Spleen (tissue), 11 donors: ENCODE data around the gene SFXN3. TPM values are rescaled to one million over a fixed set of nuclear protein-coding genes. Genes with fewer than 3 reads are reported as not detected.

ENCODE experiments used
- DNase-seq: peaks from one replicate; pipeline ENCODE4 v3.0.0-alpha.2; 2020
- H3K27ac ChIP-seq, 8 donors: fragments of 200-600 bp; sonication (generic) in 7 of 8; 1 replicate in 4 of 8; 2 replicates in 4 of 8; pipeline versions ENCODE4 v1.5.0 to v1.8.0; 2016 to 2021; ENCODE audit warnings: inconsistent platforms in 4 of 8, mild to moderate bottlenecking in 4 of 8, moderate library complexity in 1 of 8
- H3K27me3 ChIP-seq, 7 donors: fragments of 200-600 bp; sonication (generic) in 6 of 7; replicated peaks in 1 of 7; 1 replicate in 4 of 7; 2 replicates in 3 of 7; pipeline versions ENCODE4 v1.5.0 to v1.8.0; 2016 to 2021; ENCODE audit warnings: inconsistent platforms in 3 of 7, mild to moderate bottlenecking in 1 of 7
- H3K36me3 ChIP-seq, 6 donors: fragments of 200-600 bp; sonication (generic) in 5 of 6; 1 replicate in 4 of 6; 2 replicates in 2 of 6; pipeline versions ENCODE4 v1.5.0 to v1.8.0; 2016 to 2021; ENCODE audit warnings: inconsistent platforms in 2 of 6
- H3K4me1 ChIP-seq, 6 donors: fragments of 200-600 bp; sonication (generic) in 5 of 6; 1 replicate in 3 of 6; 2 replicates in 3 of 6; pipeline versions ENCODE4 v1.5.0 to v1.8.0; 2016 to 2021; ENCODE audit warnings: inconsistent platforms in 3 of 6
- H3K4me3 ChIP-seq, 8 donors: fragments of 200-600 bp; sonication (generic) in 7 of 8; 1 replicate in 4 of 8; 2 replicates in 4 of 8; pipeline versions ENCODE4 v1.5.0 to v1.8.0; 2016 to 2021; ENCODE audit warnings: inconsistent platforms in 4 of 8, mild to moderate bottlenecking in 4 of 8, moderate library complexity in 2 of 8
- H3K9me3 ChIP-seq, 8 donors: fragments of 200-600 bp; sonication (generic) in 7 of 8; 1 replicate in 4 of 8; 2 replicates in 4 of 8; pipeline versions ENCODE4 v1.5.0 to v1.8.0; 2016 to 2021; ENCODE audit warnings: inconsistent platforms in 4 of 8
- POLR2A ChIP-seq, 3 donors: fragments of 450-650 bp; IDR thresholded peaks; one replicate each; pipeline ENCODE4 v1.5.1; 2017; ENCODE audit warnings: antibody characterized with exemption in 3 of 3, mild to moderate bottlenecking in 1 of 3
- POLR2AphosphoS5 ChIP-seq, 3 donors: sonication (generic); formaldehyde crosslinking; IDR thresholded peaks; one replicate each; pipeline ENCODE4 v1.5.1; 2017; ENCODE audit warnings: antibody characterized with exemption in 3 of 3
- WGBS, 5 donors: extraction: QIAGEN DNeasy Blood & Tissue Kit in 3 of 5; methylation state at CpG; one replicate each; pipeline versions ENCODE4 v1.1.5 to v1.1.7; 2013 to 2018; 5-methylcytosine and 5-hydroxymethylcytosine counted together
- intact Hi-C: fragments of 100-400 bp; cut with DNase I; formaldehyde crosslinking; loops from one replicate; pipeline ENCODE4 v1.15.0; 2023; ENCODE audit warnings: low total_unique reads
- polyA plus RNA-seq, 3 donors: library from polyadenylated mRNA; stranded (reverse); fragments of 200-250 nt; gene quantifications; one replicate each; pipeline ENCODE4 v1.2.1, GENCODE V29; 2013
- total RNA-seq, 7 donors: library from RNA; depleted of rRNA in 3 of 7; stranded (reverse); fragments of >200 nt in 3 of 7; fragmentation: NEBNext Ultra II Directional in 4 of 7; extraction: Animal tissue kit (Norgen Biotek cat#: 25700) in 4 of 7; gene quantifications; one replicate each; pipeline versions ENCODE4 v1.1.0 to v1.2.1, GENCODE V29; 2016 to 2021
- TF ChIP-seq, protein P1 (sequence below), 11 experiments: fragments of 200-600 bp in 7 of 11; fragments of 450-650 bp in 4 of 11; sonication (generic) in 4 of 11; IDR thresholded peaks in 8 of 11; conservative IDR thresholded peaks in 3 of 11; 1 replicate in 7 of 11; 2 replicates in 4 of 11; pipeline versions ENCODE4 v1.4.0 to v1.8.0; 2016 to 2021; ENCODE audit warnings: antibody characterized with exemption in 11 of 11, inconsistent platforms in 4 of 11, mild to moderate bottlenecking in 1 of 11
- donor health status: healthy with polysubstance abuse.
- donor health status: DM: no; HTN: no; CAD: no; lungs with moderate emphysema.
- donor health status: DM: no; HTN: no; CAD: no.
- donor health status: Bipolar disorder and iron deficiency.
- donor health status: healthy.
- donor health status: DM: no; HTN: no; CAD: no.
- donor health status: DM: yes; HTN: yes; CAD: no.

The SFXN3 gene
- total and polyA plus RNA-seq, 10 donors, result 7.9 to 70.0 (median 38.5) TPM

DNA sequence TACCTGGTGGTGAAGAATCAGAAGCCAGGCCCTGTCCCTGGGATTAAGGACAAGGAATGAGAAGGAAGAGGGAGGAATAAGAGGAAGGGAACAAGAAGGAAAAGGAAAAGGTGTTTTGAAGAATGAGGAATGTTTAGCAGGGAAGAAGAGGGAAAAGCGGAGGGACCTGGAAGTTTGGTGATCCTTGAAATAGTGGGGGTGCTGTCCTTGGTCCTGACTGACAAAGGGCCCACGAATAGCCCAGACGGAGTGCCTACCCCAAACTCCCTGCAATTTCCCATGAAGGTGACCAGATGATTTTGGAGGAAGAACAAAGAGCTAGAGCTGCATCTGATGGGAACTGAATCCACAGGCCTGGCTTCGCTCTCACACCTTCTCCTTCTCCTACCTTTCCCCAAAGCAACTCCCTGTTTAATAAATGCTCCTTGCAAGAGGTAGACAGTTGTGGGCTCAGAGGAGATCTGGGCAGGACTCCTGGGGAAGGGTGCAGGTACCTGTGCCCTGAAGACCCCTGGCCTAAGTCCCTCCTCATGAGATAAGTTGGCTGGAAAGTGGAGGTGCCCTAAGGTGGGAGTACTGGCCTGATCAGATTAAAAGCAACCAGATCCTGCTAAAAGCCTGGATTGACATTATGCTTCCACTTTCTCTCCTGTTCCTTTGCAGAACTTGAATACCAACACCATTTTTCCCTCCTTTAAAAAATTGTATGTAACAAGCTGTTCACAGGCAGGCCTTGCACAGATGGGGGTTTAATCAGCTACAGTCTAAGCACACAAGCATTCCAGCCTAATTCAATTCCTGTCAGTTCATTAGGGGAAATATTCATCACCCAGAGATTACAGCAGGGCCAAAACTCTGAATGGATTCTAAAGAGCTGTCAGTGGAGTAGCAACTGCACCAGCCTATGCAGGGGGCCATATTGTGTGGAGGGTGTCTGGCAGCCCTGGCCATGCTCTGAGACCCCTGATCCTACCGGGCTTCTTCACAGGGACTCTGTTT is 50.2 kb downstream of the SFXN3 start:
- H3K4me3 ChIP-seq, result no peak overlapping the region
- H3K4me1 ChIP-seq, result no peaks in the 10 kb centered on the region
- DNase-seq, result no peak
- WGBS, 5 donors, result 36 to 46% (median 41%) methylated on average over 5 of the region's 5 CpGs
- H3K27ac ChIP-seq, result no peak overlapping the region
- no peaks in the 10 kb centered on the region for H3K36me3 ChIP-seq
- peaks cover 0 to 96% (median 8%) of the 10 kb centered on the region in 7 donors for H3K27me3 ChIP-seq
- TF ChIP-seq POLR2AphosphoS5 (IDR thresholded peaks at IDR 0.05) (no peak), POLR2A (IDR thresholded peaks at IDR 0.05) (no peak)
- TF ChIP-seq, protein P1, sequence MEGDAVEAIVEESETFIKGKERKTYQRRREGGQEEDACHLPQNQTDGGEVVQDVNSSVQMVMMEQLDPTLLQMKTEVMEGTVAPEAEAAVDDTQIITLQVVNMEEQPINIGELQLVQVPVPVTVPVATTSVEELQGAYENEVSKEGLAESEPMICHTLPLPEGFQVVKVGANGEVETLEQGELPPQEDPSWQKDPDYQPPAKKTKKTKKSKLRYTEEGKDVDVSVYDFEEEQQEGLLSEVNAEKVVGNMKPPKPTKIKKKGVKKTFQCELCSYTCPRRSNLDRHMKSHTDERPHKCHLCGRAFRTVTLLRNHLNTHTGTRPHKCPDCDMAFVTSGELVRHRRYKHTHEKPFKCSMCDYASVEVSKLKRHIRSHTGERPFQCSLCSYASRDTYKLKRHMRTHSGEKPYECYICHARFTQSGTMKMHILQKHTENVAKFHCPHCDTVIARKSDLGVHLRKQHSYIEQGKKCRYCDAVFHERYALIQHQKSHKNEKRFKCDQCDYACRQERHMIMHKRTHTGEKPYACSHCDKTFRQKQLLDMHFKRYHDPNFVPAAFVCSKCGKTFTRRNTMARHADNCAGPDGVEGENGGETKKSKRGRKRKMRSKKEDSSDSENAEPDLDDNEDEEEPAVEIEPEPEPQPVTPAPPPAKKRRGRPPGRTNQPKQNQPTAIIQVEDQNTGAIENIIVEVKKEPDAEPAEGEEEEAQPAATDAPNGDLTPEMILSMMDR (IDR thresholded peaks at IDR 0.05 in 8 of 11, conservative IDR thresholded peaks at IDR 0.05 in 3 of 11), result no peak
- H3K9me3 ChIP-seq, result no peaks in the 10 kb centered on the region
- intact Hi-C loops, result no loop called here

DNA sequence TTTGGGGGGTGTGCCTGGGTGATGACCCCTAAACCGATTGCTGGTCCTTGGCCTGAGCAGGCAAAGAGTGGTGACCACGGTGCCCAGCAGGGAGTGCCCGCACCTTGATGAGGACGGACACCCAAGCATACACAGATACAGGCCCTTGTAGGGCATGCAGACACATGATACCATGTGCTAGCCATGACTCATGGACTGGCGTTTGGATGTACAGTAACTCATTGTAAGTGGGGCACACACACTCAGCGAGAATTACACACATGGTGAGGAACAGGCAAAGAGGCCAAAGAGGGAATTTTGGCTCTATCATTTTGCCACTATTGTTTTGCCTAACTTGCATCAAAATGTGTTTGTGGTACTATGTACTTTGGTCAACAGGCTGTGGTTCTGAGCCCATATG is 54.8 kb downstream of the SFXN3 start:
- Histone ChIP-seq H3K36me3 (no peaks in the 10 kb centered on the region), H3K4me1 (peaks cover 0 to 16% (median 6%) of the 10 kb centered on the region in 6 donors), H3K4me3 (no peak overlapping the region), H3K27me3 (peaks cover 0 to 99% (median 28%) of the 10 kb centered on the region in 7 donors), H3K27ac (no peak overlapping the region), H3K9me3 (no peaks in the 10 kb centered on the region)
- DNase-seq, result no peak
- no peak for TF ChIP-seq POLR2AphosphoS5 (IDR thresholded peaks at IDR 0.05)
- intact Hi-C loops, result no loop called here
- 76 to 91% (median 81%) methylated on average over 6 of the region's 6 CpGs for WGBS, 5 donors

DNA sequence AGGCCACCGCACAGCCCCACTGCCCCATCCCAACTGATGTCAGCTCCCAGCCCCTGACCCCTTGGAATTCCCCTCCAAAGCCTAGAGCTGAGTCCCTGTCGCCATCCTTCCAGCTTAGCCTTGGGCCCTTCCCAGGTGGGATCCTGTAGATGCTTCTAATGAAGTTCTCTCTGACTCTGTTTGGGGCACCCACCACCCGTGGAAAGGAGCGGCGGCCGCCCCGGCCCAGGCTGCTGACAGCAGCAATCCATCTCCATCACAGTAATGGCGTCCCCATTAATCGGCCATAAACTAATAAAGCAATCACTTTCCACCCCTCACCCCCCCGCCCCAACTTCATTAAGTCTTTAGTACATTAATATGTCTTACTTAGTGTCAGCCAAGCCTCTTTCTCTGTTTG is 56.3 kb downstream of the SFXN3 start:
- no peak overlapping the region for H3K4me3 ChIP-seq
- intact Hi-C loops, result no loop called here
- TF ChIP-seq POLR2A (IDR thresholded peaks at IDR 0.05), result no peak
- no peak for TF ChIP-seq POLR2AphosphoS5 (IDR thresholded peaks at IDR 0.05)
- TF ChIP-seq, protein P1 (IDR thresholded peaks at IDR 0.05 in 8 of 11, conservative IDR thresholded peaks at IDR 0.05 in 3 of 11), result no peak
- H3K36me3 ChIP-seq, result no peaks in the 10 kb centered on the region
- no peak for DNase-seq
- no peak overlapping the region for H3K27ac ChIP-seq
- peaks cover 0 to 21% (median 11%) of the 10 kb centered on the region in 6 donors for H3K4me1 ChIP-seq
- WGBS, 5 donors, result 35 to 41% (median 41%) methylated on average over 10 of the region's 10 CpGs
- H3K27me3 ChIP-seq, result peaks cover 0 to 98% (median 28%) of the 10 kb centered on the region in 7 donors
- no peaks in the 10 kb centered on the region for H3K9me3 ChIP-seq

DNA sequence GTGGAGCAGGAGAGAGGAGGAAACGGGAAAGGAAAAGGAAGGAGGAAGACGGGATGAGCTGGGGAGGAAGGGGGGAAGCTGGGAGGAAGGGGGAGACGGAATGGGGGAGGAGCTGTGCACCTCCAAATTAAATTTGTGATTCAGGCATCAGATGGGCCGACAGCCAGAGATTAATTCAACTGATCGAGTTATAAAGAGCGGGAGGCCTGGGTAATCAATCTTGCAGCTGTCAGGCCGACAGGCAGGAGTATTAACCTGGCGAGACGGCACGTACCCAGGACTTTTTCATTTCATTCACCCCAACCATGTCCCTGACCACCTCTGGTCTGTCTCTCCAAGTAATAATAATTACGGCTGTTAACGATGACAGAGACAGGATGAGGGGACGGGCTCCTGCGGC is 56.9 kb downstream of the SFXN3 start:
- Histone ChIP-seq H3K27me3 (peaks cover 0 to 98% (median 26%) of the 10 kb centered on the region in 7 donors), H3K36me3 (no peaks in the 10 kb centered on the region), H3K27ac (peak overlapping the region in 3 of 8 donors; percentile 36 to 53 (median 42)), H3K4me1 (peaks cover 0 to 21% (median 11%) of the 10 kb centered on the region in 6 donors), H3K9me3 (no peaks in the 10 kb centered on the region), H3K4me3 (no peak overlapping the region)
- DNase-seq, result no peak
- intact Hi-C loops, result no loop called here
- TF ChIP-seq, protein P1 (IDR thresholded peaks at IDR 0.05 in 8 of 11, conservative IDR thresholded peaks at IDR 0.05 in 3 of 11), result no peak
- TF ChIP-seq POLR2AphosphoS5 (IDR thresholded peaks at IDR 0.05) (no peak), POLR2A (IDR thresholded peaks at IDR 0.05) (no peak)
- WGBS, 5 donors, result 17 to 29% (median 20%) methylated on average over 14 of the region's 14 CpGs
